Putamen (tissue), 1 donor: ENCODE measurements around the gene TMTC1.

Source experiments
- DNase-seq: peaks from one replicate; pipeline ENCODE4 v3.0.0-alpha.2; 2016; ENCODE audit warnings: low spot score

TMTC1 gene

DNA sequence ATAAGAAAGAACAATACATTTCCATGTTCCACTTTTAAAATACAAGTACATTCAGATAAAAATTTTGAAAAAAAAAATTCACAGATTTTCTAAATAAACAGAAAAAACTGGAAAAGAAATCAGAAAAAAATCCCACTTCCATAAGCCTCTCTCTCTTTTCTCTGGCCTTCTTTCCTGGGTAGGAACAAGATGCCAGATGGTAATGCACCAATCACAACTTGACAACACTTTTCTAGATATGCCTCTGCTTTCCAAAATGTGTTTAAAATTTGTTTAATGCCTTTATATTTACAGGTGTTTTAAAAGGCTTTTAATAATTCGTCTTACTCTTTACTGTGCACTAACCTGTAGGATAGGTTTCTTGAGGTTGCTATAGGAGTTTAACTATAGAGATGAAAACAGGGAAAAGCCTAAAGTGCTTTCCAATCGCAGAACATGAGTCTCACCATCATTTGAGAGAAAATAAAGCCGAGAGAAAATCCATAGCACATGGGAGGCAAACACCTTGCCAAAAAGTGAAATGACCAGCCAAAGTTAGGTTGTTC, 74.2 kb downstream of the TMTC1 start:
- no peak for DNase-seq

DNA sequence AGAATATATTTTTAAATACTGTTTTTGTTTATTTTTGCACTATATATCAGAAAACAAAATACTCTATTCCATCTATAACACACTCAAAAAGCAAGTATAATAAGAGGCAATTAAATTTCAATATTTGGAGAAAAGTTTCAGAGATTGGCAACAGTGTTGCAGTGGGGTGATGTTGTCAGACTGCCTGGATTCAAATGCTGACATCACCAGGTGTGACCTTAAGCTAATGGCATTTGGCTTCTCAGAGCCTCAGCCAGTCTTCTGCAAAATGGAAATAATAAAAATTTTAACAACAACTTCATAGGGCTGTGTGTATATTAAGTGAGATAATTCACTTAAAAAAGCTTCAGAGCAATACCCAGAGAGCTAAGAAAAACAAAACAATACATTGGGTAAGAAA, 74.7 kb downstream of the TMTC1 start:
- DNase-seq, result no peak

DNA sequence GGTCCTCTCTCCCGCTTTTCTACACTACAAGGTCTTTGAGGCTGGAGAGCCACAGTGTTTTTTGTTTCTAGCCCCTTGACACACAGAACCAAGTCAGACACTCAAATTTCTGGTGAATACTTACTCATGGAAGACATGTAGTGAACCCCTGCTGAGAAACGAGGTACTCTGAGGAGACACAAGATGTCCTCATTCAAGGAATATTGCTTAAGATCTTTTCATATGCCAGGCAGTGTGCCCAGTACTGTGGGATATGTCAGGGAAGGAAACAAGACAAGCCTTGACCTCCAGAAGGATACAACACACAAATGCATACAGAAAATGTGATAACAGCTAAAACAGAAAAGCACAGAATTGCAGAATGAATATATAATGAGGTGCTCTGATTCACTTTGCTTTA, 75.9 kb downstream of the TMTC1 start:
- no peak for DNase-seq

DNA sequence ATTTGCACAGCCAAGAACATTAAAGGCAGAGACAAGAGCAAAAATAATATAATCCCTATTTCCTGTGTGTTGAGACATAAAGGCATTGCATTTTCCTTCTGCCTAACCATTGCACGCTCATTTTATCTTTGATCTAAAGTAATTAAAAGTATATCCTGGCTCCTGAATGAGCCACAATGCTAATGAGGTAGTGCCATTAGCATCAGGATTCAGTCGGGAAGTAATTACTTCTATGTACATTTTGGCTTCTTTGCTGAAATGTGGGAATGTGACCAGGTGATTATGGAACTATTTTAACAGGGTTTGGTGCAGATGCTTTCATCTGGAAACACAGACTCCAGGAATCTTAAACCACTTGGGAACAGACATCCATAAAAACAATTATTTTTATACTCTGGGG, 77.4 kb downstream of the TMTC1 start:
- DNase-seq, result no peak

DNA sequence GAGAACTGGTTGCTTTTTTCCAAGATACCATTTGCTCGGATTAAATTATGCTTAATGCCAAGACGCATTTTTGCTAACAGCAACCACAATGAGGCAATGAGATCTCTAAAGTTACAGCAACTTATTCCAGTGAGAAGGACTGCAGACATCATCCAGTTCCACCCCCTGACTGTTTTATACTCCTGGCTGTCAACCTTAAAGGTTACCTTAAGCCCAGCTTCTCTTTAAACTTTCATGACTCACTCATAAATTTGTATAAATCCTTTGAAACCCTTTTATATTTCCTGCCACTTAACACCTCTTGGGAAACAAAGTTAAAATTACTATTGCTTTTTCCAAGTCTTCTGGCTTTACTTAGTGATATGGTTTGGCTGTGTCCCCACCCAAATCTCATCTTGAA, 80.2 kb downstream of the TMTC1 start:
- DNase-seq, result no peak

DNA sequence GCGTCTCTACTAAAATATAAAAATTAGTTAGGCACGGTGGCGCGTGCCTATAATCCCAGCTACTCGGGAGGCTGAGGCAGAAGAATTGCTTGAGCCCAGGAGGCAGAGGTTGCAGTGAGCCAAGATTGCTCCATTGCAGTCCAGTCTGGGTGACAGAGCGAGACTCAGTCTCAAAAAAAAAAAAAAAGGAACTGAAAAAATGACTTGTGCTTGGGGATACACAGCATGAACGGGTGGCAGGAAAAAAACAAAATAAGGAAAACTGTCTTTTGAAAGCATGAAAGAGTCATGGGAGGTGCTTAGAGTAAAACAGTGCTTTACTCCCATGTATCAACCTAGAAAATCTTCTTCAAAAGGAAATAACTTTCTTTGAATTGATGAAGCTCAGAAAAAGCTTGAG, 80.8 kb downstream of the TMTC1 start:
- no peak for DNase-seq

DNA sequence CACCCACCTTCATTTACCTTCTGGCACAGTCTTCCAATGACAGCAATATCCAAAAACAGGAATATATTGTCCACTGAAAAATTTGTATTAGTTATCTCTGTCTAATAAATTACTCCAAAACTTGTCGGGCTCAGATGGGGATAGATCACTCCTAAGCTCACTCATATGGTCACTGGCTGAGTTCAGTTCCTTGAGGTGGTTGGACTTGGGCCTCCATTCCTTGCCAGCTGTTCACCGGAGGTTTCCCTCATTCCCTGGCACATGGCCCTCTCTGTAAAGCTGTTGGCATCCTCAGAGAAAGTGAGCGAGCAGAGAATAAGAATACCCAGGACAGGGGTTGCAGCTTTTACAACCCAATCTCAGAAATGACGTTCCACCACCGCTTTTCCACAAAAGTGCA, 81.5 kb downstream of the TMTC1 start:
- DNase-seq, result no peak

DNA sequence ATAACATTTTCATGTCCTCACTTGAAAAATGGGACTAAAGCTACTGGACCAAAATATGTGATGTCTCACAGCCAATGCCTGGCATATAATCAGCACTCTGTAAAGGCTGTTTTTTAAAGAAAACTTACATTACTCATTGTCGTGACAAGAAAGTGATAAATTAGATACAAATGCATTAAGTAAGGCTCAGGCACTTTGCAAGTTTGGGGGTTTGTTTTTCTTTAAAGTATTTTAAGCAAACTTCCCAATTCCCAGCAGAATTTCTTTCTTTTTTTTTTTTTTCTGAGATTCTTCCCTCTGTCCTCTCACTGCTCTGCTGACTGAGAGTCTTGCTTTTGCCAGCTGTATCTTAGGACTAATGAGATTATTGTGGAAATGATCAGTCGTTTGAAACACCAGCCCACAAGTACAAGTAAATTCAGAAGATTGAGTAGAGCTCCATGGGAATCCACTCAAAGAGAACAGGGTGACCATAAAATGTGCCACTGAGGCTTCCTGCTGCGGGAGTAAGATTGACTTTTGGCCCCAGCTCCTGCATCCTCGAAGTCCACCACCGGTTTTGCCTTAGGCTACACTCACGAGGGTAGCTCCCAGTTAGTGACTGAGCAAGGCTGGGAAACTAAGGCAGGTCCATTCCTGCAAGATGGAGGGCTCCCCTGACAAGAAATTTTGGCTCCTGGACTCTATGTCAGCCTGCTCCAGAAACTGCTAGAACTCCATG, 82.8 kb downstream of the TMTC1 start:
- no peak for DNase-seq

DNA sequence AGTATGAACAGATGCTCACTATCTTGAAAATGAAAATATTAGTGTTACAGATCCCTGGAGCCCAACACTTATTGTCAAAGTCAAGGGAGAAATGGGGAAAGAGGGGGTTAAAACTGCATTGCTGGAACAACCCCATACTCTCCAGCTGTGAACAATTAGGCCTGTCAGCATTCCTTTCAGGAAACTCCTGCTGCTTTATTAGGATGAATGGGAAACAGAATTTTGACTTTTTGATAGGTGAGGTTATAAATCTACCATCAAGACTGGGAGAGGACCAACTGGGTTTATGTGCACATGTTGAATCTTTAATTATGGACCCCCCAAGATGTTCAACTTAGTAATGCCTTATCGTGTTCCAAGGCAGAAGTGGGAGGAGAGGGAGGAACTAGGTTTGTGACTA, 85.0 kb downstream of the TMTC1 start:
- no peak for DNase-seq

DNA sequence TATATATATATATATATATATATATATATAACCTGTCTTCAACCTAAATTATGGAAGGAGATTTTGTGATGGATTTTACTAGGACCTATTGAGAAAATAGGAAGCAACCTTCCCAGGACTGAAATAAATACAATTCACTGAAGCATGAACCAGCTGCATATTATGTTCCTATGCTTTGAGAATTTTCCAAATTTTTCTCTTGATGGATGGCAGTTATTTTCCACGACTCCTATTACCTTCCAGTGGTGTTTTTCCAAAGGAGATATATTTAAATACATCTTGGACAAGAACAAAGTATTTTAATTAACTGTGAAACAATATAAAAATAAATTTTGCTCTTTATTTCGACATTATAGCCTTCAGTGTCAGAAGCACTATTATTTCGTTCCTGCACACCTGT, 87.9 kb downstream of the TMTC1 start:
- no peak for DNase-seq

DNA sequence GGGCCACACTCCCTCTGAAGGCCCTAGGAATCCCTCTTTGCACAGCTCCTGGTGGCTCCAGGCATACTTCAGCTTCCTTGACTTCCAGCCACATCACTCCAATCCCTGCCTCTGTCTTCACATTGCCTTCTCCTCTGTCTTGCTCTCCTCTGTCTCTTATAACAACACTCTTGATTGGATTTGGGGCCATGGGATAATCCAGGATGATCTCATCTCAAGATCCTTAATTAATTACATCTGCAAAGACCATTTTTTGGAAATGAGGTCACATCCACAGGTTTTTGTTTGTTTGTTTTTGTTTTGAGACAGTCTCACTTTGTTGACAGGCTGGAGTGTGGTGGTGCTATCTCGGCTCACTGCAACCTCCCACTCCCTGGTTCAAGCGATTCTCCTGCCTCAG, 88.7 kb downstream of the TMTC1 start:
- DNase-seq, result no peak

DNA sequence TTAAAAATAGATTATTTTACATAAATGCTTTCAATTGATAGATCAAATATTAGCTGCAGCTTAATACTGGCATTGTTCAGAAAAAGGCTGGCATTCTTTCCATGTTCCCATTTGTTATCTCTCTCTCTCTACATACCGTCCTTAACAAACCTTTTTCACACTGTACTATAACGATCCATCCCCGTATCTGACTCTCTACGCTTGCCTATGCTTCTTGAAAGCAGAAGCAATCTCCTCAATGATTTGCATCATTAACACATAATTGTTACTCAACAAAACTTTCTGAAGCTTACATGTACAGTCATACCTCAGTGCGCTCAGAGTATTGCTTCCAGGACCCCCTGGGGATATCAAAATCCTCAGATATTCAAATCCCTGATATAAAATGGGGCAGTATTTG, 89.7 kb downstream of the TMTC1 start:
- DNase-seq, result no peak

DNA sequence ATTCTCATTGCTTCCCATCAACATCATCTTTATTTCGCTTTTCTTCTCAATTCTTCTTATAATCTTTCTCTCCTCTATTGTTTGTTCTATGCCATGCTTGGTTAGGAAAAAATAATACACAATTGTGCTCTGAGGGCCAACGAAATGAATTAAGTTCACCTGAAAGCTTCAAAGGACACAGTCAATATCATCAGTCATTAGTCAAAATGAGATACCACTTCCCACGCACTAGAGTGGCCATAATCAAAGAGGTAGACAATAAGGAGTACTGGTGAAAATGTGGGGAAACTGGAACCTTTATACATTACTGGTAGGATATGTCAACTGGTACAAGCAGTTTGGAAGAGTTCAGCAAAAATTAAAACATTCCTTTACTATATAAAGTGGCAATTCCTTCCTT, 91.5 kb downstream of the TMTC1 start:
- DNase-seq, result no peak

DNA sequence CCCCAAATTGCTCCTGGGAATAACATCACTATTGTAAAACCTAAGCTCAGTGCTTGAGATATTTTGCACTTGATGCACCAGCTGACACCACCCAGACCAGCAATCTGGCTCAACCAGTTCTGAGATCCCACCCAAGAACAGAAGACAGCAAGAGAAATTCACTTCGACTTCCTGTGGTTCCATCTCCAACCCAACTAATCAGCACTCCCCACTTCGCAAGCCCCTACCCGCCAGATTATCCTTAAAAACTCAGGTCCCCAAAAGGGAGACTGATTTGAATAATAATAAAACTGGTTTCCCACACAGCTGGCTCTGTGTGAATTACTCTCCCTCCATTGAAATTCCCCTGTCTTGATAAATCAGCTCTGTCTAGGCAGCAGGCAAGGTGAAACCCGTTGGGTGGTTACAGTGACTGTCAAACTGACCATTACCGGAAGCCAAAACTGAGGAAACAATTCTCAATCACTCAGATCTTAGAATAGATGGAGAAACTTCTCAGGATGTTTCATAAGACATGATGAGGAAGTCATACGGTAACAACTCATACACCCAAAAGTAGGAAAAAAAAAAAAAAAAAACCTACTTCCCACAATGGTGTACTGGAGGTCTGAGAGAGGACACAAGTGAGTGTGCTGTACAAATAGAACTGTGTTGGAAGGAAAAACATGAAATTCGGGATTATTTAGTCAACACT, 92.4 kb downstream of the TMTC1 start:
- DNase-seq, result no peak

DNA sequence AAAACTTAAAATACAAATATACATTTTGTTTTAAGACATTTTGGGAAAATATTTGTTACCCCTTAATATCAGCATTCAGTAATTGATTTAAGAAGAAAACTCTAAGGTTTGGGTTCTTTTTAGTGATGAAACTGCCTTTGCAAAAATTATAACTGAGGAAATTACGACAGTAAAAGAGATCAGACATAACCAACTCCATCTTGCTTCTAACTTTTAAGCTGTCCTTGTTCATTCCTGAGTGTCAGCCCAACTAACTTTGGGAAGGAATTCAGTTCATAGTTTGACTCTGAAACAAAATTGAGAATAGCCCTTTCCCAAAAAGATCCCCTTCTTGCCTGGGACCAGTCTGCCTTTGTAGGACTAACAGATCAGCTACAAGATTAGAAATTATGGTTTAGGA, 93.0 kb downstream of the TMTC1 start:
- DNase-seq, result no peak

DNA sequence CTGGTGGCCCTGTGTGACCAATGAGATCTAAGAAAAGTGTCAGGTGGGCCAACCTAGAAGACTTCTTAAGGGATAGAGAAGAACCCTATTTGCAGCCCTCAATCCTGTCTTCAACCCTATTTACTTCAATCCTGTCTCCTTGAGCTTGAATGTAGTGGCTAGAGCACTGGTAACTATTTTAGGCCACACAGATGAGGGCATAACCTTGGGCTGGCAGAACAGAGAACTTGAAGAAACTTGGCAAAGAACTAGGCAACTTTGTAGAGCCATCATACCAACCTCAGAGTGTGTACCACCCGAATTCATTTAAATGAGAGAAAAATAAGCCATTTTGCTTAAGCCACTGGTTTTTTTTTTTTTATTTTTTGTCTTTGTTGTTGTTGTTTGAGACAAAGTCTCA, 94.8 kb downstream of the TMTC1 start:
- DNase-seq, result no peak

DNA sequence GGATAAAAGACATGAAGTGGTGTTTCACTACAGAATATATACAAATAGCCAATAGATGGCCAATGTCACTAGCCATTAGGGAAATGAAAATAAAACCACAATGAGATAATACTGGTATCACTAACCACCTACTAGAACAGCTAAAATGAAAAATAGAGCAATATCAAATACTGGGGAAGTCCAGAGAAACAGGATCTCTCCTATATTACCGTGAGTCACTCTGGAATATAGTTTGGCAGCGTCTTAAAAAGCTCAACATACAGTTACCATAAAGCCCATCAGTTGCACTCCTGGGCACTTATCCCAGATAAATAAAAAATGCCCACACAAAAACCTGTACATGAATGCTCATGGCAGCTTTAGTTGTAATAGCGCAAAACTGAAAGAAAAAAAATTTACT, 101.7 kb downstream of the TMTC1 start:
- no peak for DNase-seq

DNA sequence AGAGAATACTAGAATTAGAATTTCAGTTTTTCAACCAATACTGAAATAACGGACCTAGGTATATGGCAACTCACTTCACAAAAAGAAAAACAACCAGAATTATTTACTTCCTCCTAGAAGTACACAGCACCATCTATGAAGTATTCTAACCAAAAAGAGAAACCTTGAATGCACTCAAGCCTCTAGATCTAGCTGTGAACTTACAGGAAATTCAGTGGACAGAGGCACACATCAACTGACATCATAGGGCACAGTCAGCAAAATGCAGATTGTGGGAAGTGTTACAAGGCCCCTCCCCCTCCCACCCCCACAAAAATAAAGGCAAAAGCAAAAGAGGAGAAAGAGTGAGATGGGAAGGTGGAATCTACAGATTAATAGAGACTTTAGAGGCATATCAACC, 102.4 kb downstream of the TMTC1 start:
- no peak for DNase-seq

DNA sequence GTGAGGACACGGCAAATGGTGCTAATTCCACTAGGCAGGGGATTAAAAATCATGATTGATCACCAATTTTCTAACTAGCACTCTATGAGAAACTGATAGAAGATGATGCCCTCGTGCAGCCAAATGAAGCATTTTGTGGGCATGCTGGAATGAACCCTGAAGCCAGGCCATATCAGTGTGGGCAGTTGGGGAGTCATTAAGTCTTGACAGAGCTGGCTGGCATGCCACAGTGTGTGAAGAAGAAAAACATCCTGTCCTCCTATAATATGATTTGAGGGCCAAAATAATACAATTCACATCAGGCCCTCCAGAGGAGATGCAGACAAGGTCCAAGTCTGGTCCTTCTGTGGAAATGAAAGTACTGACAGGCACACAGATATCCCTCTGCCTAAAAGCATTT, 107.1 kb downstream of the TMTC1 start:
- DNase-seq, result no peak

DNA sequence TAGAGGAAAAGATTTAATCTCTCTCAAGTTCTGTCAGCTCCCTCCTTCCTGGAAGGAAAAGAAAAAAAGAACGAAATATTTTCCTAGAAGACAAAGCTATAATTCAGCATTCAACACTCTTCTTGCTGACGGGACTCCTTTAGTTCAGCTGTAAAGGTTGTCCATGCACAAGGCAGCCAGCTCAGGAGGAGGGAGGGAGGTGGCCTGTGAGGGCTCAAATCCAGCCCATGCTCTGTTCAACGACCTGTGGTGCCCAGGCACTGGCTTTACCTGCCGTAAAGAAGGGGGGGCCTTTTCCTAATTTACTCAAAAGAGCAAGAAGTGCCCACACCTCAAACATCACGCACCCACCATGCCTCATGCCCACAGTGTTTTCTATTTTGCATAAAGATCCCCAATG, 109.3 kb downstream of the TMTC1 start:
- DNase-seq, result no peak

DNA sequence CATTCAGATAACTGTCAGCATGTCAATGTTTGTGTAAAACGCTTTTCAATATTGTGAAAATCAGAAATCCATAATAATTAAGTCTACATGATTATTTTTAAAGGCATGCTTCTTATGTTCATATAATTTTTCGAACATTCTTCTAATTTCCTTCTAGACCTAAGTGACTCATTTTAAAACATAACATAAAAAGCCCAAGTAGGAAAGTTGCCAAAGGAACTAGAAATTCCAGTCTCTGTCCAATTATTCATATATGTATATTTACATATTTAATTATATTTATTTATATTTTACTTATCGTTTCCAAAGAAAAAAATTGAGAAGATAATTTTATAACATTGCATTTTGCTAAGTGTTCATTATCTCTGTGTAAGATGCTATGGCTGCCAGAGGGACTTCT, 110.4 kb downstream of the TMTC1 start:
- DNase-seq, result no peak

DNA sequence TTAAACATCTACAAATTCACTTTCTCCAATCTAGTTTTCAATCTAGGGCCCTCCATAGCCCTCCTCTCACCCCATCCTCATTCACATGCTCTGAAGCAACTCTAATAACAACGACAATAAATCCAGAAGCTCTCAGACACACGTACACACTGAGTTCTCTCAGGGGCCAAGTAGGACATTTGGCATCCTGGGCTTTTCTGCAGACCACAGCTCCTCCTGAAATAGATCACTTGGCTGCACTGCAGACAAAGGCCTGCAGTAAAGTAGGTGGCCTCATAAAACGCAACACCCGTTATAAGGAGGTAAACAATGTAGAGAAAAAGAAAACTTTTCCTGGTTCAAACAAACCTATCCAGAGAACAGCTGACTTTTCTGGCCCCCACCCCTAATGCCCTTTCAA, 111.2 kb downstream of the TMTC1 start:
- DNase-seq, result no peak

DNA sequence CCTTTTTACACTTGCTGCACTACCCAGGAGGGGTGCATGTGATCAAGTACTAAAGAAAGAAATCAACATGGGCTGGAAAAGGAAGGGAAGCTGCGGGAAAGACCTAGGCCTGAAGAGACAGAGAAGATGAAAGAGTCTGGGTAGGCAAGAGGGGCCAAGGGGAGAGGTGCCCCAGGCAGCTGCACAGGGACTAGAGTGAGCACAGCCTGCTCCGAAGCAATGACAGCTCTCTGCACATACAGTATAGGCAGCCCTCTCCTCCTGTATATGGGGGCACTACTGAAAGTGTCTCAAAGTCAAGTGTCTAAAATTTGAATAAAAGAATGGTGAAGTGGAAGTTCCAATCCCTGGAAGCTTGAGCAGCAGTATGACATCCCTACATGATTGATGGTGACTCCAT, 112.0 kb downstream of the TMTC1 start:
- no peak for DNase-seq

DNA sequence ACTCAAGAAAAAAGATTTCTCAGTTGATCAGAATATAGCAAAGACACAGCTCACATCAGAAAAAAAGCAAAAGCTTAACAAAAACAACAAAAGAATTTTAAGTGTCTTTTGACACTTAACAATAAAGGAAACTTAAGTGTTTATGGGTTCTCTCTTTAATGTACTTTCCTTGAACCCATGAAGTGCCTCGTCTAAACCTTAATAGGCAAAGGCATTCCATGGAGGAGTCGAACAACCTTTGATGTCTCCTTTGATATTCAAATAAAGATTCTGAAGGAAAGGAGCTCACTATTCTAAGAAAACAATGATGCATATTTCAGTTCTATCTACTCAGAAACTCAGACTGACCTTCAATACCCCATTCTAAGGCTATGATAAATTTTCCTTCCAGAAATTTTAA, 116.7 kb downstream of the TMTC1 start:
- no peak for DNase-seq
